ENCODE data around the gene PAN2. TPM values are rescaled to one million over a fixed set of nuclear protein-coding genes. Genes with fewer than 3 reads are reported as not detected.

PAN2 gene
- total RNA-seq, 1 donor from 2014 or later: 21.3 TPM

GRCh38 chr12:56267443-56268071, 66.2 kb downstream of the PAN2 start:
- Mint-ChIP-seq H3K27me3 (ENCODE audit: insufficient read depth) (no peaks in the 10 kb centered on the region), H3K27ac (peak overlapping the region; percentile 18), H3K9me3 (no peaks in the 10 kb centered on the region), H3K4me1 (ENCODE audit: low read depth) (peaks cover 15% of the 10 kb centered on the region), H3K36me3 (ENCODE audit: low read depth) (peaks cover 21% of the 10 kb centered on the region), H3K4me3 (peak overlapping the region; percentile 96)
- no peak for DNase-seq (ENCODE audit: low spot score)
- intact Hi-C loops (cut with micrococcal nuclease): loop anchor here (1.0 to 5.0 kb wide), 10 partner anchors 13 to 201 kb away; partner anchors contain the start of genes CS, IL23A, SPRYD4 and STAT2

DNA sequence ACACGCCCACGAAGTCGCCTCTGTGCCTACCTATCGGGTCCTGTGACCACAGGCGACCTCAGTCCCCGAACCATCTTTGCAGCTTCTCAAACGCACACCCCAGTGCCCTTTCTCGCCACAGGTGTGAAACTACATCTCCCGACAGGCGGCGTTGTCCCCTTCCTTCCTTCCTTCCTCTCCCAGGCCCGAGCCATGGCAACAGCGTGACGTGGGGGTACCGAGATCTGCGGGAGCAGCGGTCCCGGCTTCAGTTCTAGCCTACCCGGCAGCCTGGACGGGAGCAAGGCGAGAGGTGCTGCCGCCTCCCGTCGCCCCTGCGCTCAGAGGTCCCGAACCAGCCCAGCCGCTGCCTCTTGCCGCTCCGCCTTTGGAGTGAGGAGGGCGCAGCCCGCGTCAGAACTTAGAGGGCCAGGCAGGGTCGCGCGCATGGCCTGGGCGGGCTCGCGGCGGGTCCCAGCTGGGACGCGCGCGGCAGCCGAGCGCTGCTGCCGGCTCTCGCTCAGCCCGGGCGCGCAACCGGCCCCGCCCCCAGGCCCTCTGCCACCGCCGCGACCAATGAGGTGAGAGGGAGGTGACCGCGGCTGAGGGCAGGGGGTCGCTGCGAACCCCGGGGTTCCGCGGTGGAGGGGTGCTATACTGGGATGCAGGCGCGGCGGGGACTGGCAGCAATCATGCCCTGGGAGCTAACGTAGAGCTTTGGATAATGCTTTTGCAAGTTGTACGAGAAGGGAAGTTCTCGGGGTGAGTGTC, 66.9 kb downstream of the PAN2 start, which contains the start of gene COQ10A:
COQ10A (plus strand) TSS at position 250 of the 750 bp plus-strand sequence; CDS start at position 427, 177 bp downstream.
- Mint-ChIP-seq H3K36me3 (ENCODE audit: low read depth) (peaks cover 17% of the 10 kb centered on the region), H3K27me3 (ENCODE audit: insufficient read depth) (no peaks in the 10 kb centered on the region), H3K4me3 (peak within 1 kb of the TSS; percentile 96), H3K27ac (peak within 1 kb of the TSS; percentile 87), H3K9me3 (no peaks in the 10 kb centered on the region), H3K4me1 (ENCODE audit: low read depth) (peaks cover 15% of the 10 kb centered on the region)
- intact Hi-C loops (cut with micrococcal nuclease): loop anchor here (1.0 to 5.0 kb wide), 12 partner anchors 9 to 201 kb away; partner anchors contain the start of genes ANKRD52, CS, IL23A and SPRYD4
- DNase-seq (ENCODE audit: low spot score): peak; percentile 84

Other genes with a start within 250 kb of the PAN2 start
- 404 and 419 TPM in 2 replicates for gene PA2G4, start 229.4 kb downstream of the PAN2 start, total RNA-seq
- gene RPL41, start 217.4 kb downstream of the PAN2 start, total RNA-seq: 3,669 and 3,676 TPM in 2 replicates
- gene ZC3H10, start 215.7 kb downstream of the PAN2 start, total RNA-seq: 13.5 and 13.7 TPM in 2 replicates
- gene ESYT1, start 205.7 kb downstream of the PAN2 start, total RNA-seq: 159 and 161 TPM in 2 replicates
- gene MYL6B, start 181.4 kb downstream of the PAN2 start, total RNA-seq: 58.8 and 67.6 TPM in 2 replicates
- 786 and 802 TPM in 2 replicates for gene MYL6, start 175.6 kb downstream of the PAN2 start, total RNA-seq
- 124 and 132 TPM in 2 replicates for gene SMARCC2, start 144.5 kb downstream of the PAN2 start, total RNA-seq
- gene RNF41, start 112.1 kb downstream of the PAN2 start, total RNA-seq: 46.9 and 47.2 TPM in 2 replicates
- 97.5 and 102 TPM in 2 replicates for gene NABP2, start 109.7 kb downstream of the PAN2 start, total RNA-seq
- gene SLC39A5, start 103.9 kb downstream of the PAN2 start, total RNA-seq: 0.54 and 1.4 TPM in 2 replicates
- 71.0 and 83.9 TPM in 2 replicates for gene ANKRD52, start 75.6 kb downstream of the PAN2 start, total RNA-seq
- 17.8 and 18.0 TPM in 2 replicates for gene COQ10A, start 67.1 kb downstream of the PAN2 start, total RNA-seq
- gene CS, start 33.7 kb downstream of the PAN2 start, total RNA-seq: 269 and 280 TPM in 2 replicates
- 170 and 172 TPM in 2 replicates for gene CNPY2, start 18.0 kb downstream of the PAN2 start, total RNA-seq
- 40.0 and 43.3 TPM in 2 replicates for gene IL23A, start 4.9 kb upstream of the PAN2 start, total RNA-seq
- gene STAT2, start 26.1 kb upstream of the PAN2 start, total RNA-seq: 70.2 and 71.3 TPM in 2 replicates
- not detected in 2 replicates for gene APOF, start 28.9 kb upstream of the PAN2 start, total RNA-seq
- 44.9 and 45.8 TPM in 2 replicates for gene TIMELESS, start 115.4 kb upstream of the PAN2 start, total RNA-seq
- gene MIP, start 120.7 kb upstream of the PAN2 start, total RNA-seq: not detected in 2 replicates
- gene SPRYD4, start 134.6 kb upstream of the PAN2 start, total RNA-seq: 5.0 and 5.5 TPM in 2 replicates
- 1.5 and 2.6 TPM in 2 replicates for gene GLS2, start 154.2 kb upstream of the PAN2 start, total RNA-seq
- 4.0 and 6.5 TPM in 2 replicates for gene RBMS2, start 187.8 kb upstream of the PAN2 start, total RNA-seq